Neuronal stem cell (in vitro differentiated cells): Measurements from ENCODE around the gene HECW1.
A peak's percentile ranks its signal among the peaks of the same experiment; 100 is the strongest.

Experiments used
- DNase-seq: peaks from one replicate; pipeline ENCODE4 v3.0.0-alpha.2; 2013; ENCODE audit warnings: low spot score
- H2AFZ ChIP-seq: one replicate; pipeline ENCODE4 v1.6.1; 2013; ENCODE audit warnings: mild to moderate bottlenecking, low read length, inconsistent platforms
- H2AK5ac ChIP-seq: 2 replicates; pipeline ENCODE4 v1.6.1; 2013; ENCODE audit warnings: low read depth, mild to moderate bottlenecking, inconsistent platforms, low read length, moderate library complexity, mixed read lengths
- H2BK120ac ChIP-seq: 2 replicates; pipeline ENCODE4 v1.6.1; 2013; ENCODE audit warnings: low read depth, mild to moderate bottlenecking, inconsistent platforms, low read length, moderate library complexity, mixed read lengths
- H2BK12ac ChIP-seq: one replicate; pipeline ENCODE4 v1.6.1; 2013; ENCODE audit warnings: low read length, inconsistent platforms
- H2BK15ac ChIP-seq: 2 replicates; pipeline ENCODE4 v1.6.1; 2013; ENCODE audit warnings: mild to moderate bottlenecking, low read length, inconsistent platforms, mixed read lengths
- H2BK5ac ChIP-seq: one replicate; pipeline ENCODE4 v1.6.1; 2013; ENCODE audit warnings: inconsistent platforms, mild to moderate bottlenecking, low read length, moderate library complexity
- H3K14ac ChIP-seq: one replicate; pipeline ENCODE4 v1.6.1; 2013; ENCODE audit warnings: low read length, inconsistent platforms
- H3K18ac ChIP-seq: 2 replicates; pipeline ENCODE4 v1.6.1; 2013; ENCODE audit warnings: low read length, inconsistent platforms
- H3K23ac ChIP-seq: 2 replicates; pipeline ENCODE4 v1.6.1; 2013; ENCODE audit warnings: low read depth, mild to moderate bottlenecking, mixed read lengths, low read length, inconsistent platforms; ENCODE audit not compliant: poor library complexity
- H3K27ac ChIP-seq: replicated peaks from 3 replicates; pipeline ENCODE4 v1.5.1; 2013; ENCODE audit warnings: low read length, inconsistent platforms
- H3K27me3 ChIP-seq, 3 experiments: 2 replicates each; pipeline ENCODE4 v1.6.1; 2013; ENCODE audit warnings: low read length in 3 of 3, mild to moderate bottlenecking in 2 of 3, inconsistent platforms in 1 of 3, low read depth in 1 of 3, mixed read lengths in 1 of 3, moderate library complexity in 1 of 3; ENCODE audit not compliant: control insufficient read depth in 3 of 3, insufficient read depth in 3 of 3
- H3K36me3 ChIP-seq, 2 donors: replicated peaks in 1 of 2; 2 replicates each; pipeline ENCODE4 v1.6.1; 2013; ENCODE audit warnings: low read length in 2 of 2; ENCODE audit not compliant: control insufficient read depth in 2 of 2, insufficient read depth in 2 of 2
- H3K4ac ChIP-seq: 2 replicates; pipeline ENCODE4 v1.6.1; 2013; ENCODE audit warnings: inconsistent platforms, mild to moderate bottlenecking, low read length, moderate library complexity
- H3K4me1 ChIP-seq, 2 donors: 1 replicate in 1 of 2; 2 replicates in 1 of 2; pipeline ENCODE4 v1.6.1; 2013; ENCODE audit warnings: low read length in 2 of 2, low read depth in 1 of 2; ENCODE audit not compliant: control insufficient read depth in 2 of 2, insufficient read depth in 1 of 2
- H3K4me2 ChIP-seq: one replicate; pipeline ENCODE4 v1.6.1; 2013; ENCODE audit warnings: mild to moderate bottlenecking, low read length, inconsistent platforms; ENCODE audit not compliant: insufficient read depth, poor library complexity, severe bottlenecking
- H3K4me3 ChIP-seq, 2 donors: 2 replicates each; pipeline ENCODE4 v1.5.1; 2013; ENCODE audit warnings: low read length in 2 of 2, mild to moderate bottlenecking in 2 of 2, inconsistent platforms in 1 of 2, moderate library complexity in 1 of 2
- H3K79me1 ChIP-seq: one replicate; pipeline ENCODE4 v1.6.1; 2013; ENCODE audit warnings: low read depth, mild to moderate bottlenecking, inconsistent platforms, low read length, moderate library complexity
- H3K9ac ChIP-seq: one replicate; pipeline ENCODE4 v1.6.1; 2013; ENCODE audit warnings: mild to moderate bottlenecking, low read depth, low read length, inconsistent platforms; ENCODE audit not compliant: poor library complexity
- H3K9me3 ChIP-seq, 2 donors: replicated peaks in 1 of 2; 2 replicates each; pipeline versions ENCODE3 to v1.6.1; 2013; ENCODE audit warnings: low read length in 2 of 2, mild to moderate bottlenecking in 2 of 2, inconsistent platforms in 1 of 2, low read depth in 1 of 2, mixed read lengths in 1 of 2, moderate library complexity in 1 of 2; ENCODE audit not compliant: control insufficient read depth in 2 of 2, insufficient read depth in 1 of 2
- H4K8ac ChIP-seq: one replicate; pipeline ENCODE4 v1.6.1; 2013; ENCODE audit warnings: low read depth, mild to moderate bottlenecking, inconsistent platforms, low read length, moderate library complexity
- H4K91ac ChIP-seq: one replicate; pipeline ENCODE4 v1.6.1; 2013; ENCODE audit warnings: low read length, low read depth, mild to moderate bottlenecking, inconsistent platforms; ENCODE audit not compliant: poor library complexity
- WGBS, 2 donors: extraction: QIAGEN DNeasy Blood & Tissue Kit; methylation state at CpG; one replicate each; pipeline ENCODE4 v1.1.7; 2013; ENCODE audit warnings: missing lambda C conversion rate in 2 of 2, mixed read lengths in 1 of 2; ENCODE audit not compliant: insufficient read length in 2 of 2, insufficient replicate concordance in 1 of 2; ENCODE audit errors: extremely low coverage in 2 of 2; 5-methylcytosine and 5-hydroxymethylcytosine counted together

Gene HECW1

GRCh38 chr7:43113622-43114457 is 1.4 kb downstream of the HECW1 start:
- H3K4me3 ChIP-seq, result peak overlapping the region; percentile 43 to 85
- H2BK120ac ChIP-seq, result peak overlapping the region; percentile 25
- peak overlapping the region; percentile 27 for H2AK5ac ChIP-seq
- peaks cover 3 to 87% (median 24%) of the 10 kb centered on the region in 3 experiments for H3K27me3 ChIP-seq
- H3K36me3 ChIP-seq, result no peaks in the 10 kb centered on the region
- H3K23ac ChIP-seq, result no peak overlapping the region
- no CpG with 5 or more reads among the region's 36 CpGs for WGBS, 2 donors
- H3K18ac ChIP-seq, result peak overlapping the region; percentile 94
- H2BK5ac ChIP-seq, result no peak overlapping the region
- peaks cover 4 to 13% of the 10 kb centered on the region in 2 donors for H3K4me1 ChIP-seq
- no peak for DNase-seq
- no peak overlapping the region for H3K4ac ChIP-seq
- peak overlapping the region; percentile 95 for H3K4me2 ChIP-seq
- peak overlapping the region; percentile 46 for H3K9ac ChIP-seq
- H4K91ac ChIP-seq, result no peak overlapping the region
- no peak overlapping the region for H3K27ac ChIP-seq
- no peaks in the 10 kb centered on the region for H3K79me1 ChIP-seq
- H3K9me3 ChIP-seq, result no peaks in the 10 kb centered on the region
- H3K14ac ChIP-seq, result no peak overlapping the region
- peak overlapping the region; percentile 3 for H2BK15ac ChIP-seq
- H2BK12ac ChIP-seq, result no peak overlapping the region
- H2AFZ ChIP-seq, result peak overlapping the region; percentile 96
- H4K8ac ChIP-seq, result peak overlapping the region; percentile 87

DNA sequence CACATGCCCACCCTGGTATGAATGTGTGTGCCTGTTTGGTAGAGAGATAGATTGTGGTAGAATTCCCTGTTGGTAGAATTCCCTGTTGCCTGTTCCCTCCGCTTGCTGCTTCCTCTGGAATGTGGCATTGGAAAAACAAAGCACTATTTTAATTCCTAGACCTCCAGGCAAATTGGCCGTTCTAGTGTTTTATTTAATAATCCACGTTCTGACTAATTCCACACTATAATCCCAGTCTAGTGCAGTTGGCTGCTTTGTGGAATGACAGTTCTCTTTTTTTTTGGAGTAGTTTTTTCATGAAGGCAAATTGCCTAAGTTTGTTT is 2.0 kb downstream of the HECW1 start:
- no peaks in the 10 kb centered on the region for H3K9me3 ChIP-seq
- no peak overlapping the region for H4K8ac ChIP-seq
- no peak overlapping the region for H3K27ac ChIP-seq
- no peak overlapping the region for H2AFZ ChIP-seq
- no peak overlapping the region for H3K4me2 ChIP-seq
- no peak overlapping the region for H2BK15ac ChIP-seq
- no peak overlapping the region for H2BK12ac ChIP-seq
- no peak overlapping the region for H4K91ac ChIP-seq
- H3K9ac ChIP-seq, result no peak overlapping the region
- peaks cover 3 to 89% (median 24%) of the 10 kb centered on the region in 3 experiments for H3K27me3 ChIP-seq
- no peak overlapping the region for H3K23ac ChIP-seq
- no peaks in the 10 kb centered on the region for H3K79me1 ChIP-seq
- no peak overlapping the region for H3K14ac ChIP-seq
- no CpG with 5 or more reads among the region's 3 CpGs for WGBS, 2 donors
- H3K36me3 ChIP-seq, result no peaks in the 10 kb centered on the region
- no peak overlapping the region for H2AK5ac ChIP-seq
- DNase-seq, result no peak
- H2BK5ac ChIP-seq, result no peak overlapping the region
- H3K4ac ChIP-seq, result no peak overlapping the region
- no peak overlapping the region for H3K18ac ChIP-seq
- no peak overlapping the region for H2BK120ac ChIP-seq
- H3K4me3 ChIP-seq, result no peak overlapping the region
- H3K4me1 ChIP-seq, result peaks cover 4 to 13% of the 10 kb centered on the region in 2 donors

GRCh38 chr7:43116451-43116850 is 4.0 kb downstream of the HECW1 start:
- H2BK15ac ChIP-seq, result no peak overlapping the region
- H3K27me3 ChIP-seq, result peaks cover 2 to 78% (median 20%) of the 10 kb centered on the region in 3 experiments
- H3K4me2 ChIP-seq, result no peak overlapping the region
- H4K8ac ChIP-seq, result no peak overlapping the region
- no peak for DNase-seq
- no peaks in the 10 kb centered on the region for H3K79me1 ChIP-seq
- no peak overlapping the region for H3K18ac ChIP-seq
- no peak overlapping the region for H2AK5ac ChIP-seq
- H3K4me1 ChIP-seq, result peaks cover 4 to 11% of the 10 kb centered on the region in 2 donors
- no peak overlapping the region for H3K4ac ChIP-seq
- H2BK12ac ChIP-seq, result no peak overlapping the region
- no CpG with 5 or more reads among the region's 2 CpGs for WGBS, 2 donors
- no peak overlapping the region for H2BK5ac ChIP-seq
- H2AFZ ChIP-seq, result no peak overlapping the region
- H3K4me3 ChIP-seq, result no peak overlapping the region
- H3K23ac ChIP-seq, result no peak overlapping the region
- H3K14ac ChIP-seq, result no peak overlapping the region
- no peak overlapping the region for H3K27ac ChIP-seq
- H3K9me3 ChIP-seq, result no peaks in the 10 kb centered on the region
- no peak overlapping the region for H3K9ac ChIP-seq
- no peak overlapping the region for H2BK120ac ChIP-seq
- no peaks in the 10 kb centered on the region for H3K36me3 ChIP-seq
- H4K91ac ChIP-seq, result no peak overlapping the region

DNA sequence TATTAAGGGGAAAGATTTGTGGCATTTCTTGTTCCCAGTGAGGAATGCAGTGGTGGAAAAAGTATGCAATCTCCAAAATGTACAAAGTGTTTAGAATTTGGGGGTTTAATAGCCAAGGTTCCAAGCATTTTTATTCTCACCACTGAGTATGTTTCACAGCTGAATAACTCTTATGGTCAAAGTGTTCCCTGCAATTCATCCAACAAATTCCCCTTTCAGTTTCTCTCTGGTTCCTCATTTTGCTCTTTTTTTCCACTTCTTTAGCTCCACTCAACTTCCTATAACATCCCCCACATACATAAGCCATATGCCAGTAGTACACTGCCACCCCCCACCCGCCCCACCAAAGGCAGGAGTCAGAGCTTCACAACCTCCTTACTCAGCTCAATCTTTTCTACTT is 4.6 kb downstream of the HECW1 start:
- Histone ChIP-seq H2AK5ac (no peak overlapping the region), H3K27me3 (peaks cover 2 to 76% (median 15%) of the 10 kb centered on the region in 3 experiments), H3K4me3 (no peak overlapping the region), H3K4me1 (peaks cover 4 to 7% of the 10 kb centered on the region in 2 donors), H2BK12ac (no peak overlapping the region), H3K36me3 (no peaks in the 10 kb centered on the region), H2BK5ac (no peak overlapping the region), H2BK120ac (no peak overlapping the region), H4K8ac (no peak overlapping the region), H3K27ac (no peak overlapping the region), H3K79me1 (no peaks in the 10 kb centered on the region), H3K14ac (no peak overlapping the region), H3K4ac (no peak overlapping the region), H4K91ac (no peak overlapping the region), H3K9me3 (no peaks in the 10 kb centered on the region), H3K9ac (no peak overlapping the region), H3K4me2 (no peak overlapping the region), H3K23ac (no peak overlapping the region), H3K18ac (no peak overlapping the region), H2BK15ac (no peak overlapping the region), H2AFZ (no peak overlapping the region)
- DNase-seq, result no peak
- WGBS, 2 donors, result no CpG with 5 or more reads among the region's 1 CpG
